KMS-11 (cell line): ENCODE measurements around the gene LRRC27.
"Not testable (repeated sequence)": the region's sequence is repeated elsewhere in the genome, so short reads cannot be mapped to it uniquely, and the experiment has no call there.

Source experiments
- H2AFZ ChIP-seq: fragments of 200-600 bp; sonication (generic); 2 replicates; pipeline ENCODE4 v1.6.1; 2016; ENCODE audit warnings: antibody characterized with exemption, mixed run types, low read depth
- H3K27ac ChIP-seq: fragments of 200-600 bp; sonication (generic); 2 replicates; pipeline ENCODE4 v1.6.1; 2016; ENCODE audit warnings: mild to moderate bottlenecking, mixed run types
- H3K27me3 ChIP-seq: fragments of 200-600 bp; sonication (generic); 2 replicates; pipeline ENCODE4 v1.6.1; 2017; ENCODE audit warnings: mild to moderate bottlenecking, low read depth, mixed run types, moderate library complexity; ENCODE audit not compliant: insufficient read depth
- H3K36me3 ChIP-seq: fragments of 200-600 bp; sonication (generic); 2 replicates; pipeline ENCODE4 v1.6.1; 2017; ENCODE audit warnings: mild to moderate bottlenecking, mixed run types; ENCODE audit not compliant: insufficient read depth
- H3K4me1 ChIP-seq: fragments of 200-600 bp; sonication (generic); 2 replicates; pipeline ENCODE4 v1.6.1; 2016; ENCODE audit warnings: mild to moderate bottlenecking, low read depth, mixed run types; ENCODE audit not compliant: poor library complexity, severe bottlenecking
- H3K4me2 ChIP-seq: fragments of 200-600 bp; sonication (generic); 2 replicates; pipeline ENCODE4 v1.7.0; 2016; ENCODE audit warnings: mild to moderate bottlenecking, mixed run types
- H3K4me3 ChIP-seq: fragments of 200-600 bp; sonication (generic); IDR thresholded peaks from 2 replicates; pipeline ENCODE4 v1.6.1; 2017; ENCODE audit warnings: low read depth, low read length, mixed read lengths; ENCODE audit not compliant: insufficient read depth
- H3K79me2 ChIP-seq: fragments of 200-600 bp; sonication (generic); 2 replicates; pipeline ENCODE4 v1.6.1; 2016; ENCODE audit warnings: low read depth, mixed run types; ENCODE audit not compliant: insufficient read depth
- H3K9ac ChIP-seq: fragments of 200-600 bp; sonication (generic); 2 replicates; pipeline ENCODE4 v1.6.1; 2016; ENCODE audit warnings: mild to moderate bottlenecking, mixed run types
- H4K20me1 ChIP-seq: fragments of 200-600 bp; sonication (generic); 2 replicates; pipeline ENCODE4 v1.6.1; 2016; ENCODE audit warnings: mild to moderate bottlenecking, mixed run types; ENCODE audit not compliant: insufficient read depth
- CTCF ChIP-seq: fragments of 200-600 bp; sonication (generic); conservative IDR thresholded peaks from 2 replicates; pipeline ENCODE4 v1.6.1; 2017; ENCODE audit warnings: low read depth, mild to moderate bottlenecking, antibody characterized with exemption, low read length, moderate library complexity, mixed read lengths

The LRRC27 gene

GRCh38 chr10:132316133-132316532 is 15.9 kb upstream of the LRRC27 start:
- no peak for TF ChIP-seq CTCF
- Histone ChIP-seq H3K9ac (no peak overlapping the region), H4K20me1 (no peaks in the 10 kb centered on the region), H3K4me3 (no peak overlapping the region), H2AFZ (no peak overlapping the region), H3K4me1 (no peaks in the 10 kb centered on the region), H3K27me3 (no peaks in the 10 kb centered on the region), H3K79me2 (no peaks in the 10 kb centered on the region), H3K36me3 (no peaks in the 10 kb centered on the region), H3K4me2 (no peak overlapping the region), H3K27ac (no peak overlapping the region)

- not testable (repeated sequence) for H4K20me1 ChIP-seq, H3K4me2 ChIP-seq, H3K27me3 ChIP-seq, H3K4me1 ChIP-seq, H3K79me2 ChIP-seq, H3K4me3 ChIP-seq, H3K27ac ChIP-seq, H3K36me3 ChIP-seq, H2AFZ ChIP-seq, H3K9ac ChIP-seq
These were observed 14.5 kb upstream of the LRRC27 start for GRCh38 chr10:132317477-132317876.

GRCh38 chr10:132319853-132320653 is 11.9 kb upstream of the LRRC27 start:
- H2AFZ ChIP-seq: no peak overlapping the region
- no peaks in the 10 kb centered on the region for H3K27me3 ChIP-seq
- no peak overlapping the region for H3K4me3 ChIP-seq
- H3K9ac ChIP-seq: no peak overlapping the region
- H3K27ac ChIP-seq: no peak overlapping the region
- no peaks in the 10 kb centered on the region for H3K79me2 ChIP-seq
- no peaks in the 10 kb centered on the region for H4K20me1 ChIP-seq
- H3K4me2 ChIP-seq: no peak overlapping the region
- H3K4me1 ChIP-seq: no peaks in the 10 kb centered on the region
- no peaks in the 10 kb centered on the region for H3K36me3 ChIP-seq
- no peak for TF ChIP-seq CTCF

GRCh38 chr10:132320654-132321469 is 11.1 kb upstream of the LRRC27 start:
- no peak overlapping the region for H3K9ac ChIP-seq
- no peak overlapping the region for H3K27ac ChIP-seq

More at GRCh38 chr10:132320654-132321469, 11.1 kb upstream of the LRRC27 start:
- Histone ChIP-seq H3K36me3 (no peaks in the 10 kb centered on the region), H2AFZ (no peak overlapping the region), H3K27me3 (no peaks in the 10 kb centered on the region), H3K4me1 (no peaks in the 10 kb centered on the region), H3K79me2 (no peaks in the 10 kb centered on the region), H4K20me1 (no peaks in the 10 kb centered on the region), H3K4me3 (no peak overlapping the region), H3K4me2 (no peak overlapping the region)
- no peak for TF ChIP-seq CTCF
